NCI-H82 (cell line): ENCODE results near the gene BMAL1.
"Not testable (repeated sequence)": the region's sequence is repeated elsewhere in the genome, so short reads cannot be mapped to it uniquely, and the experiment has no call there.

ENCODE experiments used
- DNase-seq: peaks from one replicate; lab custom pipeline; 2025; lab: John Stamatoyannopoulos, UW

BMAL1 gene

DNA sequence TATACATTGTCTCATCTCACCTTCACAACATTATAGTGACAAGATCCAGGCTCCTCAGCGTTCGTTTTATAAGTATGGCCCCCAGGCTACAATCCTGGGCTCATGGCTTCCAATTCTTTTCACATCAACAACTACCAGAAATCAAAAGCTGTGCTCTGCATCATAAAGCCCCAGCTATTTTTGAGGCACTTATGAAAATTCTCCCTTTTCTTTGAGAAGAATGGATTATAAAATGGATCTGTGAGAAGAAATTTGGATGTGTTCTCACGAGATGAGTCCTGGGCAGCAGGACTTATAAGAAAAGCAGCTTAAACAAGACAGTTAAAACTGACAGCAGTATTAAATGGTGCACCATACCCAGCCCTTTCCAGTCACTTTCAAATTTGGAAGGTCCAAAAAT is 105.2 kb downstream of the BMAL1 start:
- DNase-seq = no peak

- peak; percentile 62 for DNase-seq
These were observed 107.5 kb downstream of the BMAL1 start for GRCh38 chr11:13384908-13385640.

GRCh38 chr11:13386567-13386966 is 109.0 kb downstream of the BMAL1 start:
- DNase-seq = peak; percentile 10

GRCh38 chr11:13388741-13389140 is 111.2 kb downstream of the BMAL1 start:
- no peak for DNase-seq

DNA sequence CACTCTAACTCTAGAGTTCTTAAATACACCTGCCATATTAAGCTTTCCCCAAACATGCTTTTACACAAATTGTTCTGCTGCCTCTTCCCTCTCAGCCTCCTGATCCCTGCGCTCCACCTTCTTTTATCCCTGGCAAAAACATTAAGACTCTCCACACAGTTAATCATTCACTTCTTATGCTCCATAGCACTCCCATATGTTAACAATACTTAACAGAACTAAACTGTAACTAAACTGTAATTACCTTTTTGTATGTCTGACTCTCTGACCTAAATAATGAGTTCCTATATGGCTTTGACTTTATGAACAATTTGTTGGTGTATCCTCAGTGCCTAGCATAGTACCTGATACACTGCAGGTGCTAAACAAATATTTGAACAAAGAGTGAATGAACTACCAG is 113.6 kb downstream of the BMAL1 start:
- DNase-seq = no peak

DNA sequence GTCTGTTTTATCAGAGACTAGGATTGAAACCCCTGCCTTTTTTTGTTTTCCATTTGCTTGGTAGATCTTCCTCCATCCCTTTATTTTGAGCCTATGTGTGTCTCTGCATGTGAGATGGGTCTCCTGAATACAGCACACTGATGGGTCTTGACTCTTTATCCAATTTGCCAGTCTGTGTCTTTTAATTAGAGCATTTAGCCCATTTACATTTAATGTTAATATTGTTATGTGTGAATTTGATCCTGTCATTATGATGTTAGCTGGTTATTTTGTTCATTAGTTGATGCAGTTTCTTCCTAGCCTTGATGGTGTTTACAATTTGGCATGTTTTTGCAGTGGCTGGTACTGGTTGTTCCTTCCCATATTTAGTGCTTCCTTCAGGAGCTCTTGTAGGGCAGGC is 120.7 kb downstream of the BMAL1 start:
- not testable (repeated sequence) for DNase-seq

DNA sequence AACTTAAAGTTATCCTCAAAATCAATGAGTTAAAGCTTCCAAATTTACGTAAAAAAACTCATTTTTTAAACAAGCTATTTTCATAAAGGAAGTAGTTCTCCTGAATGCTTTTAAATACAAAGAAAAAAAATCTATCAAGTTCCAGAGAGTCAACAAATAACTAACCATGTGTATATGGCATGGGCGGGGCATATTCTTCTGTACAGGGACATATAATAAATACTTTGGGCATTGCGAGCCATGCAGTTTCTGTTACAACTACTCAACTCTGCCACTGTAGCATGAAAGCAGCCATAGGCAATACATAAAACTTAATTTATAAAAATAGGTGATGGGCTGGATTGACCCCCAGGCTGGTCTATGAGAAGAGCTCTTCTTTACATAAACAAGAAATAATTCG is 127.6 kb downstream of the BMAL1 start:
- no peak for DNase-seq

DNA sequence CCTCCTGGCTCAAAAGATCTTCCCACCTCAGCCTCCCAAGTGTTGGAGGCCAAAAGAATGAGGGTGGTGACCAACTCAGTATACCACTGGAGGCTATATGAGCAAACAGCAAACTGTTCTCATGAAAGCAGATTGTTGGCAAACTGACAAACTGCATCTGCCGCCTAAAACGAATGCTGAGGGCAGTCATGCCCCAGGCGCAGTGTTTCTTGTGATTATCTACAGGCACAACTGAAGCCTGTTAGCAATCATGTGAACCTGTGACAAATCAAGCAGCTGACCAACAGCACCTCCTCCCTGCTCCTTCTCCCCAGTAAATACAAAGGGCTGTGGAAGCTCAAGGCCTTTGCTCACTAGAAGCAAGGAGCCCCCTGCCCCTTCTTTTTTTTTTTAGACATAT is 137.6 kb downstream of the BMAL1 start:
- no peak for DNase-seq

DNA sequence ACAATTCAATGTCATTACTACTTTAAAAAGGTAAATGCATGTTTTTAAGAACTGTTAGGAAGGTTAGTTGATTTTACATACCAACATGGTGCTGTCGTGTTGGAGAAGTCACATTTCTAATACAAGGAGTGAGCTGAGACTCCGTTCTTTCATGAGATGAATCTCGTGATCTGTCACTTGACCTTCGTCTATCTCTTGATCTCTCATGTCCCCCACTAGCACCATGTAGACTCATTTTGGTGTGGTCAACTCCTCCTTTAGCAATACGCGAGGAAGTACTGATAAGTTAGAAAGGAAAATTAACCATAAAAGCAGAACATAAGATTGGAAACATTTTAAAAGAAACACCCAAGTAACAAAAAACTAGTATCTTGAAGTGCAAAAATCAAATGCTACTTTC is 144.0 kb downstream of the BMAL1 start:
- no peak for DNase-seq

DNA sequence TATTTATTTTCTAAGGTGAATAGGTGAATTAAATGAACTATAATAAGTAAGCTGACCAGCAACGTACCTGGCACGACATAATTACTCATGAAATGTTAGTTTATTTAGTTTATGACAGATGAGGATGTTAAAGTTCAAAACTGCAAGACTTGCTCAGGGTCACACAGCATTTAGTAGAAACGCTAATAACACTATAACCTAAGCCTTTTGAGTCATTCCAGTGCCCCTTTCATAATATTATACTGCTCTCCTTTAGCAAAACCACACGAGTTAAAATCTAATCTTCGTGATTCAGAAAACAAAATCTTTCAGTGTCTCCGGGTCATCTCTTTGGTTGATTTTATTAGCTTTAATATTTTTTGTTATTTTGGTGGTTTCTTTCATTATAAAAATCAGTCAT is 145.8 kb downstream of the BMAL1 start:
- no peak for DNase-seq

DNA sequence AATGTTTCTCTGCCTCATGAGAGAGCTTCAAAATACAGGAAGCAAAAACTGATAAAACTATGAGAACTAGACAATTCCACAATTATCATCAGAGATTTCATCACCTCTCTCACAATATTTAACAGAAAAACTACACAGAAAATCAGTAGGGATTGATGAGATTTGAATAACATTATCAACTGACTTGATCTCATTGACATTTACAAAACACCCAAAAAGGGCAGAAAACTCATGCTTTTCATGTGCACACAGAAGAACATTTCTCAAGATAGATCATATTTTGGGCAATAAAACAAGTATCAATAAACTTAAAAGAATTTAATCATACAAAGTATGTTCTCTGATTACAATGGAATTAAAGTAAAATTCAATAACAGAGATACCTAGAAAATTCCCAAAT is 149.8 kb downstream of the BMAL1 start:
- no peak for DNase-seq

DNA sequence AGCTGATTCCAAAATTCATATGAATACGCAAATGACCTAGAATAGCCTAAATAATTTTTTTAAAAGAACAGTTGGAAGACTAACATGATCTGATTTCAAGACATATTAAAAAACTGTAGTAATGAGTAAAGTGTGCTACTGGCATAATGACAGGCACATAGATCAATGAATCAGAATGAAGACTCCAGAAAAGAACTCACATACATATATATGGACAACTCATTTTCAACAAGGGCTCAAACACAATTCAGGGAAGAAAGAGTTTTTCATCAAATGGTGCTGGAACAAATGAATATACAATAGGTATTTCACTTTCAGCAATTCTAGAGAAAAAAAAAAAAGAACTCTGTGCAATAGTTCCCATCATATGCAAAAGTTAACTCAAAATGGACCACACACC is 151.7 kb downstream of the BMAL1 start:
- no peak for DNase-seq

- no peak for DNase-seq
These were observed 152.2 kb downstream of the BMAL1 start for GRCh38 chr11:13429836-13430235.

GRCh38 chr11:13433437-13433836 is 155.8 kb downstream of the BMAL1 start:
- no peak for DNase-seq

DNA sequence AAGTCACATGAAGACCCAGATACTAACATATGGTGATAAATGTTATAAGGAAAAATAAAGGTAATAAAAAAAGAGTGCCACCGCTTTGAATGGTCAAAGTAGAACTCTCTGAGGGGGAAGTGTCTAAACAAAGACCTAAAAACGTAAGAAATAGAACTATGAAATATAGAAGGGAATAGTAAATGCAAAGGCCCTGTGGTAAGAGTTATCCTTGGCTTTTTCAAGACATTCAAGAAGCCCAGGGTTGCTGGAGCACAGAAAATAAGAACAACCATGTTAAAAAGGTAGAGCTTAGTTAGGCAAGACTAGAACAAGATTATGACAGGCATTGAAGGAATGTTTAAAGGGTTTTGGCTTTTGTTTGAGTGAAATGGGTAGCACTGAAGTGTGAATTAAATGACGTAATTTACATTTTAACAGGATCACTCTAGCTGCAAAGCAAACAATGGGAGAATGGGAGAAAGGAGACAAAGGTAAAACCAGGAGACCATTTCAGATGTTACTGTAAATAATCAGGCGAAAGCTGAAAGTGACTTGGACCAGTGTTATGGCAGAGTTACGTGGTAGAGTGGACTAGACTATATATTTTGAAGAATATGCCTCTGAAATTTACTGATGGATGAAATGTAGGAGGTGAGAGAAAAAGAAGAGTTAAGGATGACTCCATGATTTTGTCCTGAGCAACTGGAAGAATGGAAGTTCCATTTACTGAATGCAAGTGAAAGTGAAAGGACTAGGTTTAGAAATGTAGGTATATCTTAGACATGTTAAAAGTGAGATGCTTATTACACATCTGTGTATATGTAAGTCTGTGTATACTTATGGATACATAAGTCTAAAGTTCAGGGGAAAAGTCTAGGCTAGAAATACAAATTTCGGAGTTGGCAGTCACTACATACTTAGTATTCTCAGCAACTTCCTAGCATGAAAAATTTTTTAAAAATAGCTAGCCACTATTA is 156.9 kb downstream of the BMAL1 start:
- no peak for DNase-seq

DNA sequence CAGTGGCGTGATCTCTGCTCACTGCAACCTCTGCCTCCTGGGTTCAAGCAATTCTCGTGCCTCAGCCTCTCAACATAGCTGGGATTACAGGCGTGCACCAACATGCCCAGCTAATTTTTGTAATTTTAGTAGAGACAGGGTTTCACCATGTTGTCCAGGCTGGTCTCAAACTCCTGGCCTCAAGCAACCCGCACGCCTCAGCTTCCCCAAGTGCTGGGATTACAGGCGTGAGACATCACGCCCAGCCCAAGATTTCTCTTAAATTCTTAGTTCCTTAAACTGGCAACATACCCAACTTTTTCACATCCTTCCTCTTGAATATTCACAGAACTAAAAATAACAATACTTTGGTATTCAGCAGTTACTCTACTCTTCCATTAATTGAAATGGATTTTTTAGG is 159.2 kb downstream of the BMAL1 start:
- DNase-seq = not testable (repeated sequence)
